Effector memory CD8-positive, alpha-beta T cell (primary cell): ENCODE data around the gene GFY.
A peak's percentile ranks its signal among the peaks of the same experiment; 100 is the strongest.
"Not testable (repeated sequence)": the region's sequence is repeated elsewhere in the genome, so short reads cannot be mapped to it uniquely, and the experiment has no call there.

Experiments used
- ATAC-seq: fragments of 150-1000 bp; cut with Tn5 transposase; replicated peaks from 2 replicates; pipeline ENCODE4 v1.10.0; 2021; ENCODE audit warnings: mild to moderate bottlenecking, moderate library complexity
- DNase-seq, 3 experiments: peaks; one replicate each; pipeline ENCODE4 v3.0.0; 2021
- H3K27ac Mint-ChIP-seq, 2 donors: one replicate each; pipeline ENCODE4 v1.8.0; 2022; ENCODE audit warnings: mild to moderate bottlenecking in 2 of 2, mixed read lengths in 2 of 2, moderate library complexity in 2 of 2
- H3K27me3 Mint-ChIP-seq, 2 donors: one replicate each; pipeline ENCODE4 v1.8.0; 2022; ENCODE audit warnings: mixed read lengths in 2 of 2
- H3K36me3 Mint-ChIP-seq: one replicate; pipeline ENCODE4 v1.8.0; 2022; ENCODE audit warnings: mild to moderate bottlenecking, moderate library complexity, mixed read lengths; ENCODE audit not compliant: insufficient read depth
- H3K4me1 Mint-ChIP-seq, 2 donors: one replicate each; pipeline ENCODE4 v1.8.0; 2022; ENCODE audit warnings: low read depth in 2 of 2, mixed read lengths in 2 of 2
- H3K4me3 Mint-ChIP-seq, 2 donors: one replicate each; pipeline ENCODE4 v1.8.0; 2022; ENCODE audit warnings: mild to moderate bottlenecking in 2 of 2, mixed read lengths in 2 of 2, moderate library complexity in 2 of 2
- H3K9me3 Mint-ChIP-seq, 2 donors: one replicate each; pipeline ENCODE4 v1.8.0; 2022; ENCODE audit warnings: mixed read lengths in 2 of 2

The GFY gene

GRCh38 chr19:49462492-49462891, 37.3 kb downstream of the GFY start:
- no peak overlapping the region for H3K4me3 Mint-ChIP-seq
- H3K9me3 Mint-ChIP-seq: no peaks in the 10 kb centered on the region
- peaks cover 0 to 9% of the 10 kb centered on the region in 2 donors for H3K4me1 Mint-ChIP-seq
- H3K27me3 Mint-ChIP-seq: no peaks in the 10 kb centered on the region
- ATAC-seq (no peak), DNase-seq (no peak)
- H3K27ac Mint-ChIP-seq: no peak overlapping the region
- H3K36me3 Mint-ChIP-seq: peaks cover 26% of the 10 kb centered on the region

DNA sequence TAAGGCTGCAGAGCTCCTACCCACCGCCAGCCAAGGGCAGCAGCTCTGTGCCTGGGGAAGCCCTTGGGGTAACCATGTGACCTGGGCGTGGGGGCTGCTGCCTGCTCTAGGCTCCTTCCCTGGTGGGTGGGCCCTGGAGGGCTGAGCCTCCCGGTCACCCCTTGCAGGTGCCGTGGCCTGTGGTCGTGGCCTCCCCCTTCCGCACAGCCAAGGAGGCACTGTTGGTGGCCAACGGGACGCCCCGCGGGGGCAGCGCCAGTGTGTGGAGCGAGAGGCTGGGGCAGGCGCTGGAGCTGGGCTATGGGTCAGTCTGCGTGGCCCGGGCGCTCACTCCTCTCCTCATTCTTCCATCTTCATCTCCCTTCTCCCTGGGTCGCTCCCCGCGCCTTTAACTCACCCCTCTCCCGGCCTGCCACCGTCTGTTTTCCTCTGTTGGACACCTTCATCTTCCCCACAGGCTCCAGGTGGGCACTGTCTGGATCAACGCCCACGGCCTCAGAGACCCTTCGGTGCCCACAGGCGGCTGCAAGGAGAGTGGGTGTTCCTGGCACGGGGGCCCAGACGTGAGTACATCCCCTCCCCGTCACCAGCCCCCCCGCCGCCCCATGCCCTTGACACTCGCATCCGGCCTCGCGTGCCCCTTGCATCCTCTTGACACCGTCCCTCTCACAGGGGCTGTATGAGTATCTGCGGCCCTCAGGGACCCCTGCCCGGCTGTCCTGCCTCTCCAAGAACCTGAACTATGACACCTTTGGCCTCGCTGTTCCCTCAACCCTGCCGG, 39.0 kb downstream of the GFY start:
- Mint-ChIP-seq H3K27ac (peak overlapping the region; percentile 59 to 81), H3K4me3 (no peak overlapping the region), H3K9me3 (no peaks in the 10 kb centered on the region), H3K4me1 (peaks cover 8% of the 10 kb centered on the region in 2 donors), H3K36me3 (peaks cover 25% of the 10 kb centered on the region), H3K27me3 (no peaks in the 10 kb centered on the region)
- no peak for DNase-seq
- no peak for ATAC-seq

- Mint-ChIP-seq H3K9me3 (no peaks in the 10 kb centered on the region), H3K36me3 (peaks cover 26% of the 10 kb centered on the region), H3K27ac (peak overlapping the region in 1 of 2 donors; percentile 81), H3K4me3 (no peak overlapping the region), H3K4me1 (peaks cover 13 to 15% of the 10 kb centered on the region in 2 donors), H3K27me3 (no peaks in the 10 kb centered on the region)
- no peak for DNase-seq
- no peak for ATAC-seq
Measured at GRCh38 chr19:49465371-49465770, 40.2 kb downstream of the GFY start.

- Mint-ChIP-seq H3K27me3 (no peaks in the 10 kb centered on the region), H3K27ac (peak overlapping the region; percentile 97 to 100), H3K4me3 (peak overlapping the region; percentile 84 to 85), H3K9me3 (no peaks in the 10 kb centered on the region), H3K4me1 (peaks cover 27% of the 10 kb centered on the region in 2 donors), H3K36me3 (peaks cover 27% of the 10 kb centered on the region)
- DNase-seq (no peak), ATAC-seq (no peak)
Measured at GRCh38 chr19:49468199-49468598, 43.0 kb downstream of the GFY start.

DNA sequence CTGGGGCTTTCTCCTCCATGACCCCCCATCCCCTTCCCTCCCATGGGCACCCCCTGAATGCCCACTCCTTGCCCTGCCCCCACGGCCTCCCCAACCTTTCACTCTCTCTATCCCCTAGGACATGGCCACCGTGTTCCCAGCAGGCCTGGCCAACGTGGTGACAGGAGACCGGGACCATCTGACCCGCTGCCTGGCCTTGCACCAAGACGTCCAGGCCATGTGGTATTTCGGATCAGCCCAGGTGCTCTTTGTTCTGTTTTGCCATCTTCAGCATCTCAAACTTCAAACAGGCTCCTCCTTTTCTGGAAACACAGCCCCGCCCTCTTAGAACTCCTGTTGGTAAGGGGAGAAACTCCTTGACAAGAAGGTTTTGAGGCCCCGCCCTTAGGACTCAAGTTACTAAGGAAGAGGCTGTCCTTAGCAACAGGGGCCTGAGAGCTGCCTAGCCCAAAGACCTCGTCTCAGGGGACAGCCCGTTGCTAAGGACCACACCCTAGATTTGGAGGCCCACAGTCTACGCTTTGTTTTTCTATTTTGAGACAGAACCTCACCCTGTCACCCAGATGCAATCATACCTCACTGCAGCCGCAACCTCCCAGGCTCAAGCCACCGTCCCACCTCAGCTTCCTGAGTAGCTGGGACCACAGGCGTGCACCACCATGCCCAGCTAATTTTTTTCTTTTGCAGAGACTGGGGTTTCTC, 43.7 kb downstream of the GFY start:
- Mint-ChIP-seq H3K4me1 (peaks cover 28 to 31% of the 10 kb centered on the region in 2 donors), H3K27me3 (no peaks in the 10 kb centered on the region), H3K27ac (peak overlapping the region; percentile 97 to 100), H3K36me3 (peaks cover 30% of the 10 kb centered on the region), H3K9me3 (no peaks in the 10 kb centered on the region), H3K4me3 (peak overlapping the region; percentile 84 to 85)
- ATAC-seq: peak; percentile 77
- peak; percentile 86 to 90 (median 88) for DNase-seq

- peak; percentile 59 for ATAC-seq
- Mint-ChIP-seq H3K4me3 (peak overlapping the region; percentile 65 to 73), H3K9me3 (no peaks in the 10 kb centered on the region)
Measured at GRCh38 chr19:49469828-49470614, 44.8 kb downstream of the GFY start.

GRCh38 chr19:49470615-49470978, 45.4 kb downstream of the GFY start:
- H3K27ac Mint-ChIP-seq: peak overlapping the region; percentile 97 to 100
- H3K27me3 Mint-ChIP-seq: no peaks in the 10 kb centered on the region
- no peaks in the 10 kb centered on the region for H3K9me3 Mint-ChIP-seq
- DNase-seq: no peak
- ATAC-seq: no peak
- H3K4me3 Mint-ChIP-seq: peak overlapping the region; percentile 65 to 73
- H3K4me1 Mint-ChIP-seq: peaks cover 41 to 43% of the 10 kb centered on the region in 2 donors
- peaks cover 47% of the 10 kb centered on the region for H3K36me3 Mint-ChIP-seq

More at GRCh38 chr19:49469828-49470614, 44.8 kb downstream of the GFY start:
- DNase-seq: peak; percentile 80 to 85 (median 84)
- Mint-ChIP-seq H3K4me1 (peaks cover 35 to 37% of the 10 kb centered on the region in 2 donors), H3K36me3 (peaks cover 41% of the 10 kb centered on the region), H3K27ac (peak overlapping the region; percentile 97 to 100), H3K27me3 (no peaks in the 10 kb centered on the region)

DNA sequence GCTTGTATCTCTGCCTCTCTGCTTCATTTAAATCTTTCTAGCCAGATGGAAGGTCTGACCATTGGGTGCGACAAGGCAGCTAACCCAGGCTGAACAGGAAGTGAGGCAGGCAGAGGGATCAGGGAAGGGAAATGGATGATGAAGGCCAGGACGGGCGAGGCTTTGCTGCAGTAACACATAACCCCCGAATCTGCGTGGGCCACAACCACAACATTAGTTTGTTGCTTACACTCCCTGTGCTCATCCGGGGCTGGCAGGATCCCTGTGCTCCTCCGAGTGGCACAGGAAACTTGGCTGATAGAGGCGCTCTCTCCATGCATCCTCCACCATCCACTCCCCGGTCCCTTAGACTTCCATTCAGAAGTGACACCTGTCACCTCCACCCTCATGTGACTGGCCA, 47.7 kb downstream of the GFY start:
- peaks cover 66% of the 10 kb centered on the region for H3K36me3 Mint-ChIP-seq
- peak overlapping the region; percentile 97 to 98 for H3K27ac Mint-ChIP-seq
- no peaks in the 10 kb centered on the region for H3K27me3 Mint-ChIP-seq
- DNase-seq: no peak
- peaks cover 50 to 54% of the 10 kb centered on the region in 2 donors for H3K4me1 Mint-ChIP-seq
- no peaks in the 10 kb centered on the region for H3K9me3 Mint-ChIP-seq
- ATAC-seq: no peak
- peak overlapping the region; percentile 94 to 96 for H3K4me3 Mint-ChIP-seq

GRCh38 chr19:49473501-49473867, 48.3 kb downstream of the GFY start:
- DNase-seq, ATAC-seq, H3K9me3 Mint-ChIP-seq, H3K27me3 Mint-ChIP-seq: not testable (repeated sequence)
- H3K4me1 Mint-ChIP-seq: peaks cover 49 to 51% of the 10 kb centered on the region in 2 donors
- H3K27ac Mint-ChIP-seq: peak overlapping the region; percentile 97 to 98
- peaks cover 69% of the 10 kb centered on the region for H3K36me3 Mint-ChIP-seq
- peak overlapping the region; percentile 94 to 96 for H3K4me3 Mint-ChIP-seq

DNA sequence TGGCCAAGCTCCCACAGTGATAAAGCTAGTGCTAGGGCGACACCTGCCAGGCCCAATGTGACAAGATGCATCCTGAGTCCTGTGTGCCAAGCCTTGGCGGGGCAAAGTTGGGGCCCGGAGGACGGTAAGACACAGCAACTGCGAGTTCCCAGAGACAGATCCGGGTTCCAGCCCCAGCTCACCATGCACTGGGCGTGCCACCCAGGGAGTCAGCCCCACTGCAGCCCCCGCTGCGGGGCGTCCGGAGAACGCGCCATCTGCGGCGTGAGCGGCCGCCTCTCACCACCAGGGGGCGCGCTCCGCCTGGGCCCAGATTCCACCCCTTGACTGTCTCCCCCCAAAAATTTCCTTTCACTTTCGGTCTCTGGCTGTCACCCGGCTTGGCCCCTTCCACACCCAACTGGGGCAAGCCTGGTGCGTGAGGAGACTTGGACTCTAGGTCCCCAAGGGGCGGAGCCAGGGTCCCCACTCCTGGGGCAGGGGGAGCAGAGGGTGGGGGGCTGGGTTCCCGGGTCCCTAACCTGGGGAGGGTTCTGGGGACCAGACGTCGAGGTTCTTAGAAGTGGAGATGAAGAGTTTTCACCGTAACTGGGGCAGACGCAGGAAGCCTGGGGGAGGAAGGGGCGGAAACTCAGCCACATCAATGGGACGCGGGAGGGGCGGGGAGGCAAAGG, 48.8 kb downstream of the GFY start, which contains the start of gene FLT3LG:
FLT3LG (plus strand) TSS at position 348 of the 674 bp plus-strand sequence. CDS start 425 bp downstream, outside the sequence.
- Mint-ChIP-seq H3K9me3 (no peaks in the 10 kb centered on the region), H3K4me3 (peak within 1 kb of the TSS; percentile 94 to 96), H3K36me3 (peaks cover 71% of the 10 kb centered on the region), H3K4me1 (peaks cover 44 to 46% of the 10 kb centered on the region in 2 donors), H3K27ac (peak within 1 kb of the TSS; percentile 97 to 98), H3K27me3 (no peaks in the 10 kb centered on the region)
- DNase-seq (peak; percentile 88 to 89 (median 89)), ATAC-seq (peak; percentile 47)

- no peak for DNase-seq
- no peaks in the 10 kb centered on the region for H3K27me3 Mint-ChIP-seq
- H3K4me1 Mint-ChIP-seq: peaks cover 42 to 45% of the 10 kb centered on the region in 2 donors
- H3K9me3 Mint-ChIP-seq: no peaks in the 10 kb centered on the region
- no peak for ATAC-seq
- peak overlapping the region; percentile 94 to 96 for H3K4me3 Mint-ChIP-seq
- H3K36me3 Mint-ChIP-seq: peaks cover 71% of the 10 kb centered on the region
- H3K27ac Mint-ChIP-seq: peak overlapping the region; percentile 97 to 98
Measured at GRCh38 chr19:49474542-49474924, 49.3 kb downstream of the GFY start.

- ATAC-seq (no peak), DNase-seq (no peak)
- Mint-ChIP-seq H3K36me3 (peaks cover 71% of the 10 kb centered on the region), H3K27me3 (no peaks in the 10 kb centered on the region), H3K4me1 (peaks cover 36 to 41% of the 10 kb centered on the region in 2 donors), H3K27ac (peak overlapping the region; percentile 97 to 98), H3K9me3 (no peaks in the 10 kb centered on the region), H3K4me3 (peak overlapping the region; percentile 94 to 96)
Measured at GRCh38 chr19:49475191-49475917, 50.2 kb downstream of the GFY start.
